Activated CD4-positive, alpha-beta T cell treated with anti-CD3 and anti-CD28 coated beads for 4 hours (primary cell): ENCODE data around the gene OSBPL1A.
"Not testable (repeated sequence)": the region's sequence is repeated elsewhere in the genome, so short reads cannot be mapped to it uniquely, and the experiment has no call there.

Experiments used
- DNase-seq, 2 donors: peaks; one replicate each; pipeline ENCODE4 v3.0.0-alpha.2; 2020

Gene OSBPL1A

GRCh38 chr18:24397131-24397693 lies 412 bp downstream of the OSBPL1A start:
- DNase-seq, result peak; percentile 8 to 9

- no peak for DNase-seq
These were observed 1.5 kb downstream of the OSBPL1A start for GRCh38 chr18:24396082-24396633.

- DNase-seq, result no peak
These were observed 2.4 kb downstream of the OSBPL1A start for GRCh38 chr18:24395049-24395795.

GRCh38 chr18:24388957-24389356 lies 8.7 kb downstream of the OSBPL1A start:
- no peak for DNase-seq

GRCh38 chr18:24386681-24387080 lies 10.9 kb downstream of the OSBPL1A start:
- DNase-seq, result no peak

- no peak for DNase-seq
These were observed 16.5 kb downstream of the OSBPL1A start for GRCh38 chr18:24381126-24381525.

- no peak for DNase-seq
These were observed 17.4 kb downstream of the OSBPL1A start for GRCh38 chr18:24380163-24380747.

- DNase-seq, result no peak
These were observed 19.0 kb downstream of the OSBPL1A start for GRCh38 chr18:24378598-24378997.

- not testable (repeated sequence) for DNase-seq
These were observed 21.1 kb downstream of the OSBPL1A start for GRCh38 chr18:24376531-24376930.

- no peak for DNase-seq
These were observed 24.3 kb downstream of the OSBPL1A start for GRCh38 chr18:24373328-24373727.

- DNase-seq, result no peak
These were observed 25.2 kb downstream of the OSBPL1A start for GRCh38 chr18:24372279-24372872.

GRCh38 chr18:24370120-24370519 lies 27.5 kb downstream of the OSBPL1A start:
- no peak for DNase-seq

- DNase-seq, result no peak
These were observed 28.2 kb downstream of the OSBPL1A start for GRCh38 chr18:24369426-24369825.

GRCh38 chr18:24368749-24369148 lies 28.9 kb downstream of the OSBPL1A start:
- DNase-seq, result peak; percentile 20 to 29

- DNase-seq, result no peak
These were observed 31.3 kb downstream of the OSBPL1A start for GRCh38 chr18:24366328-24366727.

- no peak for DNase-seq
These were observed 33.4 kb downstream of the OSBPL1A start for GRCh38 chr18:24364177-24364576.

- DNase-seq, result no peak
These were observed 34.9 kb downstream of the OSBPL1A start for GRCh38 chr18:24362757-24363156.

- not testable (repeated sequence) for DNase-seq
These were observed 37.7 kb downstream of the OSBPL1A start for GRCh38 chr18:24359787-24360530.

GRCh38 chr18:24354278-24354677 lies 43.3 kb downstream of the OSBPL1A start:
- DNase-seq, result no peak

GRCh38 chr18:24346254-24346653 lies 51.4 kb downstream of the OSBPL1A start:
- DNase-seq, result no peak

GRCh38 chr18:24344509-24344908 lies 53.1 kb downstream of the OSBPL1A start:
- no peak for DNase-seq

- DNase-seq, result no peak
These were observed 55.3 kb downstream of the OSBPL1A start for GRCh38 chr18:24342347-24342746.

- no peak for DNase-seq
These were observed 56.3 kb downstream of the OSBPL1A start for GRCh38 chr18:24341361-24341760.
